Loucy (cell line): ENCODE data around the gene FBLIM1.

Experiments used
- H2AFZ ChIP-seq: fragments of 200-600 bp; sonication (generic); 2 replicates; pipeline ENCODE4 v1.6.0; 2016; ENCODE audit warnings: antibody characterized with exemption, mild to moderate bottlenecking, low read length, moderate library complexity
- H3F3A ChIP-seq: fragments of 200-600 bp; 2 replicates; pipeline ENCODE4 v1.6.0; 2016; ENCODE audit warnings: antibody characterized with exemption, low read depth, mild to moderate bottlenecking
- H3K27me3 ChIP-seq: fragments of 200-600 bp; sonication (generic); 2 replicates; pipeline ENCODE4 v1.6.1; 2014; ENCODE audit warnings: low read length, mild to moderate bottlenecking; ENCODE audit not compliant: insufficient read depth, poor library complexity, severe bottlenecking
- H3K36me3 ChIP-seq: fragments of 200-600 bp; sonication (generic); 2 replicates; pipeline ENCODE4 v1.6.1; 2016; ENCODE audit warnings: low read length; ENCODE audit not compliant: insufficient read depth
- H3K4me1 ChIP-seq: fragments of 200-600 bp; sonication (generic); 2 replicates; pipeline ENCODE4 v1.5.1; 2014; ENCODE audit warnings: low read length, mild to moderate bottlenecking; ENCODE audit not compliant: insufficient read depth, poor library complexity, severe bottlenecking
- H3K4me2 ChIP-seq: fragments of 200-600 bp; sonication (generic); 2 replicates; pipeline ENCODE4 v1.6.0; 2014; ENCODE audit warnings: antibody characterized with exemption, low read length, low read depth, mild to moderate bottlenecking; ENCODE audit not compliant: poor library complexity, severe bottlenecking
- H3K4me3 ChIP-seq: fragments of 200-600 bp; sonication (generic); 2 replicates; pipeline ENCODE4 v1.5.1; 2014; ENCODE audit warnings: low read length, mild to moderate bottlenecking, mixed read lengths; ENCODE audit not compliant: poor library complexity, severe bottlenecking
- H3K79me2 ChIP-seq: fragments of 200-600 bp; sonication (generic); 2 replicates; pipeline ENCODE4 v1.6.1; 2014; ENCODE audit warnings: low read length; ENCODE audit not compliant: insufficient read depth
- H3K9ac ChIP-seq: fragments of 200-600 bp; sonication (generic); 2 replicates; pipeline ENCODE4 v1.6.0; 2014; ENCODE audit warnings: mild to moderate bottlenecking, low read depth, low read length, moderate library complexity; ENCODE audit not compliant: poor library complexity, severe bottlenecking
- H3K9me2 ChIP-seq: fragments of 200-600 bp; sonication (generic); replicated peaks from 2 replicates; pipeline ENCODE4 v1.6.1; 2016; ENCODE audit warnings: low read depth, low read length, mixed read lengths
- H3K9me3 ChIP-seq: fragments of 200-600 bp; sonication (generic); 2 replicates; pipeline ENCODE4 v1.6.1; 2014; ENCODE audit warnings: mild to moderate bottlenecking, antibody characterized with exemption, low read length, low read depth; ENCODE audit not compliant: insufficient read depth
- H4K20me1 ChIP-seq: fragments of 200-600 bp; sonication (generic); 2 replicates; pipeline ENCODE4 v1.6.0; 2014; ENCODE audit warnings: antibody characterized with exemption, low read length, mild to moderate bottlenecking; ENCODE audit not compliant: insufficient read depth, poor library complexity, severe bottlenecking
- CTCF ChIP-seq: fragments of 200-600 bp; sonication (generic); conservative IDR thresholded peaks from 2 replicates; pipeline ENCODE4 v1.5.1; 2014; ENCODE audit warnings: mild to moderate bottlenecking, antibody characterized with exemption, low read length
- EZH2phosphoT487 ChIP-seq: fragments of 200-600 bp; IDR thresholded peaks from 2 replicates; pipeline ENCODE4 v1.6.1; 2018; ENCODE audit warnings: antibody characterized with exemption, mild to moderate bottlenecking, moderate library complexity, borderline replicate concordance

The FBLIM1 gene

DNA sequence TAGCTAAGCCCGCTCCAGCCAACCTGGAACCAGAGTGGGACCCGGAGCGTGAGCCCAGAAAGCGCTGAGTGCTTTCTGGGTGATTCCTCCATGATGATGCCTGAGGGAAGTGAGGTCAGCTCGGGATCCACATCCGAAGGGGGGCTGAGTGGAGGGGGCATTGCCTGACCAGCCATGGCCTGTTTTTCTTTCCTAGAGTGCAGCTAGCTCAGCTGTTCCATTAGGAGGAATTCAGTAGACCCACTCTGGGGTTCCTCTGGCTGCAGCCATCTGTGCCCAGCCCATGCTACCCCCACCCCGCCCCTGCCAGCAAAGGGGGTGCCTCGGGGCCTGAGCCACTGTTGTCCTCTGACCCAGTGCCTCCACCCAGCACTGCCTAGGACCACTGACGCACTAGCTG lies 32.1 kb upstream of the FBLIM1 start:
- no peak overlapping the region for H3K4me2 ChIP-seq
- H3K27me3 ChIP-seq = no peaks in the 10 kb centered on the region
- TF ChIP-seq CTCF (no peak), EZH2phosphoT487 (no peak)
- no peaks in the 10 kb centered on the region for H3K79me2 ChIP-seq
- no peaks in the 10 kb centered on the region for H3K9me2 ChIP-seq
- no peak overlapping the region for H3K9ac ChIP-seq
- no peaks in the 10 kb centered on the region for H4K20me1 ChIP-seq
- no peak overlapping the region for H2AFZ ChIP-seq
- no peaks in the 10 kb centered on the region for H3K4me1 ChIP-seq
- H3F3A ChIP-seq = no peaks in the 10 kb centered on the region
- no peak overlapping the region for H3K4me3 ChIP-seq
- H3K36me3 ChIP-seq = peaks cover 63% of the 10 kb centered on the region; the same call in 1 of the 2 replicates
- no peaks in the 10 kb centered on the region for H3K9me3 ChIP-seq

DNA sequence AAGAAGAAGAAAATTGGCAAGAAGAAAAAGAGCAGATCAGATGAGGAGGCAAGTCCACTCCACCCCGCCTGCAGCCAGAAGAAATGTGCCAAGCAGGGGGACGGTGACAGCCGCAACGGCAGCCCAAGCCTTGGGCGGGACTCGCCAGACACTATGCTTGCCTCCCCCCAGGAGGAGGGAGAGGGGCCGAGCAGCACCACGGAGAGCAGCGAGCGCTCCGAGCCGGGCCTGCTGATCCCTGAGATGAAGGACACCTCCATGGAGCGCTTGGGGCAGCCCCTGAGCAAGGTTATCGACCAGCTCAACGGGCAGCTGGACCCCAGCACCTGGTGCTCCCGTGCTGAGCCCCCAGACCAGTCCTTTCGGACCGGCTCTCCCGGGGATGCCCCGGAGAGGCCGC lies 31.6 kb upstream of the FBLIM1 start:
- Histone ChIP-seq H3K36me3 (peaks cover 62% of the 10 kb centered on the region; the same call in 1 of the 2 replicates), H2AFZ (no peak overlapping the region)
- TF ChIP-seq CTCF (no peak), EZH2phosphoT487 (no peak)

GRCh38 chr1:15727424-15727823 lies 31.2 kb upstream of the FBLIM1 start:
- Histone ChIP-seq H3K9me2 (no peaks in the 10 kb centered on the region), H3K79me2 (no peaks in the 10 kb centered on the region), H3K9me3 (no peaks in the 10 kb centered on the region), H3K27me3 (no peaks in the 10 kb centered on the region), H2AFZ (no peak overlapping the region), H3K36me3 (peaks cover 64% of the 10 kb centered on the region; the same call in 1 of the 2 replicates), H3K4me1 (no peaks in the 10 kb centered on the region), H4K20me1 (no peaks in the 10 kb centered on the region), H3K4me3 (no peak overlapping the region), H3K4me2 (no peak overlapping the region), H3K9ac (no peak overlapping the region), H3F3A (no peaks in the 10 kb centered on the region)
- TF ChIP-seq CTCF (no peak), EZH2phosphoT487 (no peak)

More for the DNA sequence above, 31.6 kb upstream of the FBLIM1 start:
- no peaks in the 10 kb centered on the region for H3K9me2 ChIP-seq
- no peaks in the 10 kb centered on the region for H3F3A ChIP-seq
- H3K4me3 ChIP-seq = no peak overlapping the region
- H3K4me2 ChIP-seq = no peak overlapping the region
- no peak overlapping the region for H3K9ac ChIP-seq
- H3K9me3 ChIP-seq = no peaks in the 10 kb centered on the region
- no peaks in the 10 kb centered on the region for H3K4me1 ChIP-seq
- H3K79me2 ChIP-seq = no peaks in the 10 kb centered on the region
- no peaks in the 10 kb centered on the region for H4K20me1 ChIP-seq
- H3K27me3 ChIP-seq = no peaks in the 10 kb centered on the region
